GM19467 (cell line): ENCODE data around the gene TACC2.

ENCODE experiments used
- ATAC-seq: cut with Tn5 transposase; IDR thresholded peaks from one replicate; pipeline ENCODE4 v1.9.1; 2021; ENCODE audit warnings: mild to moderate bottlenecking, moderate library complexity; ENCODE audit not compliant: unreplicated experiment

The TACC2 gene

GRCh38 chr10:122303271-122304053, 314.5 kb downstream of the TACC2 start:
- no peak for ATAC-seq
